ENCODE results near the gene DAD1.
"Not testable (repeated sequence)": the region's sequence is repeated elsewhere in the genome, so short reads cannot be mapped to it uniquely, and the experiment has no call there.

Gene DAD1

DNA sequence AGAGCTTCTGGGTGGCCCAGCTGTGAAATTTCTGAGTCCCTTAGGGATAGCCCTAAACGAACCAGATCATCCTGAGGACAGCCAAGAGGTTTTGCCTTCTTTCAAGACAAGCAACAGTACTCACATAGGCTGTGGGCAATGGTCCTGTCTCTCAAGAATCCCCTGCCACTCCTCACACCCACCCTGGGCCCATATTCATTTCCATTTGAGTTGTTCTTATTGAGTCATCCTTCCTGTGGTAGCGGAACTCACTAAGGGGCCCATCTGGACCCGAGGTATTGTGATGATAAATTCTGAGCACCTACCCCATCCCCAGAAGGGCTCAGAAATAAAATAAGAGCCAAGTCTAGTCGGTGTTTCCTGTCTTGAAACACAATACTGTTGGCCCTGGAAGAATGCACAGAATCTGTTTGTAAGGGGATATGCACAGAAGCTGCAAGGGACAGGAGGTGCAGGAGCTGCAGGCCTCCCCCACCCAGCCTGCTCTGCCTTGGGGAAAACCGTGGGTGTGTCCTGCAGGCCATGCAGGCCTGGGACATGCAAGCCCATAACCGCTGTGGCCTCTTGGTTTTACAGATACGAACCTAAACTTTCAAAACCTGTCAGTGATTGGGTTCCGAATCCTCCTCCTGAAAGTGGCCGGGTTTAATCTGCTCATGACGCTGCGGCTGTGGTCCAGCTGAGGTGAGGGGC is 38.9 kb downstream of the DAD1 start:
- no peak for DNase-seq

- DNase-seq = no peak
These were observed 39.6 kb downstream of the DAD1 start for GRCh38 chr14:22549324-22549962.

- no peak for DNase-seq
These were observed 40.9 kb downstream of the DAD1 start for GRCh38 chr14:22547948-22548750.

DNA sequence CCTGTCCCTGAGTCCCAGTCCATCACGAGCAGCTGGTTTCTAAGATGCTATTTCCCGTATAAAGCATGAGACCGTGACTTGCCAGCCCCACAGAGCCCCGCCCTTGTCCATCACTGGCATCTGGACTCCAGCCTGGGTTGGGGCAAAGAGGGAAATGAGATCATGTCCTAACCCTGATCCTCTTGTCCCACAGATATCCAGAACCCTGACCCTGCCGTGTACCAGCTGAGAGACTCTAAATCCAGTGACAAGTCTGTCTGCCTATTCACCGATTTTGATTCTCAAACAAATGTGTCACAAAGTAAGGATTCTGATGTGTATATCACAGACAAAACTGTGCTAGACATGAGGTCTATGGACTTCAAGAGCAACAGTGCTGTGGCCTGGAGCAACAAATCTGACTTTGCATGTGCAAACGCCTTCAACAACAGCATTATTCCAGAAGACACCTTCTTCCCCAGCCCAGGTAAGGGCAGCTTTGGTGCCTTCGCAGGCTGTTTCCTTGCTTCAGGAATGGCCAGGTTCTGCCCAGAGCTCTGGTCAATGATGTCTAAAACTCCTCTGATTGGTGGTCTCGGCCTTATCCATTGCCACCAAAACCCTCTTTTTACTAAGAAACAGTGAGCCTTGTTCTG is 41.6 kb downstream of the DAD1 start:
- DNase-seq = no peak

GRCh38 chr14:22546722-22547071 is 42.3 kb downstream of the DAD1 start:
- no peak for DNase-seq

- no peak for DNase-seq
These were observed 42.9 kb downstream of the DAD1 start for GRCh38 chr14:22545842-22546721.

GRCh38 chr14:22544881-22545420 is 44.1 kb downstream of the DAD1 start:
- no peak for DNase-seq

GRCh38 chr14:22544406-22544805 is 44.6 kb downstream of the DAD1 start:
- no peak for DNase-seq

GRCh38 chr14:22543570-22544357 is 45.3 kb downstream of the DAD1 start:
- DNase-seq = not testable (repeated sequence)

GRCh38 chr14:22542360-22542759 is 46.7 kb downstream of the DAD1 start:
- DNase-seq = no peak

DNA sequence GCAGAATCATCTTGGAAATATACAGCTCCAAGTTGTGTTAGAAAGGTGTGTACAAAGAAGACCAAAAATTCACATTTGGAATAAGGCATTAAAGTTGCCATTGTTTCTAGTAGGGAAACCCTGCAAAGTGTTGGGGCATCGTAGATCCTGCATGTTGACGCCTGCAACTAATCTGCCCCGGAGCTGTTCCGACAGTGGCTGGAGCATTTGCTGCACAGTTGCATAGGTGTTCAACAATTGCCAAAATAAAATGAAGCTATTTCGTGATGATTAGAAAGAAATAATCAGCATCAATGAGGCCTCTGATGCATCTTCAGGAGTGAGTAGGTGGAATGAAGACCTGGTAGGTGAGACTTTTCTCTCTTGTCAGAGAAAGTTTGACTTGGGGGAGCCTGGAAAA is 47.3 kb downstream of the DAD1 start:
- no peak for DNase-seq

DNA sequence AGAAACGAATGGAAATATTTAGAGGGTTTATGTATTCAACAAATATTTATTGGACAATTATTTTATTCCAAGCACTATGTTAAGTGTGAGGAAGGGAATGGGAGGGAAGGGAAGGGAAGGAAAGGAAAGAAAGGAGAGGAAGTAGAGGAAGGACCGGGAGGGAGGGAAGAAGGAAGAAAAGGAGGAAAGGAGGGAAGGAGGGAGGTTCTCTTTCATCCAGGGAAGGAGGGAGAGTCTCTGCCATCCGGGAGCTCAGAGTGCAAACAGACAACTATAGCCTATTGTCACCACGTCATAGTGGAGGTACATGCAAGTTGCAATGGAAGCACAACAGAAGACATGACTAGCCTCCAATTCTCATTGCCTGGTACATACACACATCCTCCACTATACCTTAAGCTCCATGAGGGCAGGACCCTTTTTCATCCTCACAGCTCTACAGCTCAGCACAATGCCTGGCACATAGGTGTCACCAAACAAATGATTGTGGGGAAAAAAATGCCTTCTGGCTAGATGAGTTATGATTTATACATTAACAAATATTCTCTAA is 48.1 kb downstream of the DAD1 start:
- DNase-seq = no peak

GRCh38 chr14:22540293-22540692 is 48.7 kb downstream of the DAD1 start:
- no peak for DNase-seq

- no peak for DNase-seq
These were observed 49.2 kb downstream of the DAD1 start for GRCh38 chr14:22539831-22540230.

GRCh38 chr14:22538671-22539228 is 50.3 kb downstream of the DAD1 start:
- DNase-seq = no peak

GRCh38 chr14:22537436-22538310 is 51.4 kb downstream of the DAD1 start:
- DNase-seq = no peak

GRCh38 chr14:22536853-22537338 is 52.1 kb downstream of the DAD1 start:
- DNase-seq = no peak

GRCh38 chr14:22535916-22536315 is 53.1 kb downstream of the DAD1 start:
- DNase-seq = no peak

GRCh38 chr14:22535126-22535525 is 53.9 kb downstream of the DAD1 start:
- no peak for DNase-seq

DNA sequence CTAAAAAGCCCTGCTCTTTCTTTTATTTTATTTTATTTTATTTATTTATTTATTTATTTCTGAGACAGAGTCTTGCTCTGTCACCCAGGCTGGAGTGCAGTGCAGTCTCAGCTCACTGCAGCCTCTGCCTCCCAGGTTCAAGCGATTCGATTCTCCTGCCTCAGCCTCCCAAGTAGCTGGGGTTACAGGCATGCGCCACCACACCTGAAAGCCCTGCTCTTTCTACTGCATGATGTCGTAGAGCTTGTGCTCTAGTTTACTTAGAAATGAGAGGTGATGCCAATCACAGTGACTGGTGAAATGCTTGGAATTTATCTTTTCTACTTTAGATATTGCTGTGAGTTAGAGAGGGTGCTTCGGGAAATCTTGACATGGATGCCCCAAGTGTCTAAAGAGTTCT is 54.5 kb downstream of the DAD1 start:
- no peak for DNase-seq

All from NCI-H1694 (cell line).